ENCODE data around the gene PXMP4. TPM values are rescaled to one million over a fixed set of nuclear protein-coding genes. Genes with fewer than 3 reads are reported as not detected.
A peak's percentile ranks its signal among the peaks of the same experiment; 100 is the strongest.

PXMP4 gene
- total RNA-seq, 4 donors from 2014 or later, result 4.4 to 8.9 (median 6.8) TPM

DNA sequence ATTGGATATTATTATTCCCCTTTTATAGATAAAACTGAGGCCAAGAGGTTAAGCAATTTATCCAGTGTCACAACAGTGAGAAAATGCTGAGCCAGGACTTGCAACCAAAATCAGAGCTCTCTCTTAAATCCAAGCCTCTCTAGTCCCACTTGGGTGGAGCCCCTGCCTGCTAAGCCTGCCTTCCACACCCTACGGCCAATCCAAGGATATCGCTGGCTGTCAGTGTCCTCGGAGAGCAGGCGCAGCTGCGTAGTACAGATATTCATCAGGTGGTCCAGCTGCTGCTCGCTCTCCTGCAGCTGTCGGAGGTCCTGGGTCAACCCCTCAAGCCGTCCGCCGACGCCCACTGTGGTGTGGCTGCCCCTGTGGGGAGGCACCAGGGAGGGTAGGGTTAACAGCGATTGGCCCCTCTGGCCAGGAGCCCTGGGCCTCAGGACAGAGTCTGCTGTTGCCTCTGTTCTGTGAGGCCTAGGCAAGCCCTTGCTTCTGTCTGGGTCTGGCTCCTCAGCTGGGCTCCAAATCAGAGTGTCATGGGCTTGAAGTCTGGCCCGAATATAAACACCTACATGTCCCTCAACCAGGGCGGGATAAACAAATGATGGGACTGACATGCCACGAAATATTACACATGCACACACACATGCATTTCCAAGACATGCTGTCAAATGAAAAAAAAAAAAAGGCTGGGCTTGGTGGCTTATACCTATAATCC is 42.0 kb downstream of the PXMP4 start:
- WGBS, 2 donors (ENCODE audit: low coverage in 1 of 2), result 40% methylated on average over 1 of the region's 15 CpGs; no CpG with 5 or more reads in 1 of the 2 donors
- peaks cover 0 to 54% (median 30%) of the 10 kb centered on the region in 3 donors for H3K4me1 ChIP-seq
- H3K36me3 ChIP-seq, result no peaks in the 10 kb centered on the region
- TF ChIP-seq POLR2A (IDR thresholded peaks at IDR 0.05), result no peak
- no peak for TF ChIP-seq EP300 (IDR thresholded peaks at IDR 0.05)
- no peak for TF ChIP-seq CTCF (IDR thresholded peaks at IDR 0.05)
- TF ChIP-seq POLR2AphosphoS5 (IDR thresholded peaks at IDR 0.05), result no peak
- H3K27ac ChIP-seq, result peak overlapping the region in 3 of 4 donors; percentile 93 to 97 (median 95)
- H3K9me3 ChIP-seq, result no peaks in the 10 kb centered on the region
- H3K4me3 ChIP-seq, result no peak overlapping the region
- H3K27me3 ChIP-seq, result no peaks in the 10 kb centered on the region
- ATAC-seq, result peak; percentile 49

DNA sequence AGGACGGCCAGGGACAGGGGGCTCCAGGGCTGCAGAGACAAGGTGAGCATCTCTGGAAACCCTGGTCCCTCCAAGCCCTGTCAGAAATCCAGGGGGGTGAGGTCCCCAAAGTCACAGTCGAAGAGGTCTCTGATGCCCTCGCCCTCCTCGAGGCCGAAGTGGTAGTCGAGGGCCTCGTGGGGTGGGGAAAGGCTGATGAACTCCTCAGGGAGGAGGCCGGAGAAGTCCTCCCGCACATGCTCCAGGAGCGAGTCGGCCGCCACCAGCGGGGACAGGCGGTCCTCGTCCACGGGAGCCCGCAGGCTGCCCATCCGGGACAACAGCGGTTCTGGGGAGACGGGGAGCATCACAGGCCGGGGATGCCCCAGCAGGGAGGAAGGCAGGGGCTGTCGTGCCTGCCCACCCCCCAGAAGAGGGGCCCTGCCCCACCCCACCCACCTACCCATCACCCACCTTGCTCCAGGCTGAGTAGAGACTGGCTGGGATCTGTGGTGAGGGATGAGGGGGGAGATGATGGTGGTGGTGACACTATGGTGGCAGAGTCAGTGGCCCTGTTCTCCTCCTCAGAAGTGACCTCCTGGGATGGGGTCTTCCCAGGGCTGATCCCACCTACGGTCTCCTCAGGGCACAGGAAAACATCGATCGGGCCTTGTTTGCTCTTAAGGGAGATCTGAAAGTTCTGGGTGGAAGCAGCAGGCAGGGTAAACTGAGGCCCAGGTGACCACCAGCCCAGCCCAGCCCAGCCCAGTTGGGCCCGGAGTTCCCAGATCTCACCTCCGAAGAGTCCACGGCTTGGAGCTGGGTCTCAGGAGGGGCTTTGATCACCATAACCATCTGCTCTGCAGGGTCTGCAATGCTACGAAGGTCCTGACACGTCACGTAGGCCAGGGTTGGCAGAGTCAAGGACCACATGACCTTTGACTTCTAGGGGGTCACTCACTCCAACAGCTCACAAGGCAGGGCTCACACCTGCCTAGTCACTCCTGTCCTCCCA is 43.2 kb downstream of the PXMP4 start:
- no peak for ATAC-seq
- Histone ChIP-seq H3K4me1 (peaks cover 0 to 66% (median 42%) of the 10 kb centered on the region in 3 donors), H3K4me3 (no peak overlapping the region), H3K27me3 (no peaks in the 10 kb centered on the region), H3K27ac (peak overlapping the region in 3 of 4 donors; percentile 93 to 97 (median 95)), H3K9me3 (no peaks in the 10 kb centered on the region), H3K36me3 (no peaks in the 10 kb centered on the region)
- 87% methylated on average over 13 of the region's 31 CpGs; no CpG with 5 or more reads in 1 of the 2 donors for WGBS, 2 donors (ENCODE audit: low coverage in 1 of 2)
- no peak for TF ChIP-seq POLR2A (IDR thresholded peaks at IDR 0.05)
- TF ChIP-seq POLR2AphosphoS5 (IDR thresholded peaks at IDR 0.05), result no peak
- no peak for TF ChIP-seq CTCF (IDR thresholded peaks at IDR 0.05)

- peak overlapping the region in 1 of 2 donors; percentile 90 for H3K4me3 ChIP-seq
- WGBS, 2 donors (ENCODE audit: low coverage in 1 of 2), result 60% methylated on average over 1 of the region's 11 CpGs; no CpG with 5 or more reads in 1 of the 2 donors
- no peaks in the 10 kb centered on the region for H3K27me3 ChIP-seq
- no peak for ATAC-seq
- no peaks in the 10 kb centered on the region for H3K9me3 ChIP-seq
- peak overlapping the region; percentile 92 to 97 (median 94) for H3K27ac ChIP-seq
- TF ChIP-seq POLR2A (IDR thresholded peaks at IDR 0.05) (no peak), CTCF (IDR thresholded peaks at IDR 0.05) (no peak), POLR2AphosphoS5 (IDR thresholded peaks at IDR 0.05) (no peak), EP300 (IDR thresholded peaks at IDR 0.05) (no peak)
- H3K4me1 ChIP-seq, result peaks cover 0 to 74% (median 42%) of the 10 kb centered on the region in 3 donors
- peaks cover 0 to 7% of the 10 kb centered on the region in 2 donors for H3K36me3 ChIP-seq
Measured at GRCh38 chr20:33676121-33676520, 44.0 kb downstream of the PXMP4 start.

DNA sequence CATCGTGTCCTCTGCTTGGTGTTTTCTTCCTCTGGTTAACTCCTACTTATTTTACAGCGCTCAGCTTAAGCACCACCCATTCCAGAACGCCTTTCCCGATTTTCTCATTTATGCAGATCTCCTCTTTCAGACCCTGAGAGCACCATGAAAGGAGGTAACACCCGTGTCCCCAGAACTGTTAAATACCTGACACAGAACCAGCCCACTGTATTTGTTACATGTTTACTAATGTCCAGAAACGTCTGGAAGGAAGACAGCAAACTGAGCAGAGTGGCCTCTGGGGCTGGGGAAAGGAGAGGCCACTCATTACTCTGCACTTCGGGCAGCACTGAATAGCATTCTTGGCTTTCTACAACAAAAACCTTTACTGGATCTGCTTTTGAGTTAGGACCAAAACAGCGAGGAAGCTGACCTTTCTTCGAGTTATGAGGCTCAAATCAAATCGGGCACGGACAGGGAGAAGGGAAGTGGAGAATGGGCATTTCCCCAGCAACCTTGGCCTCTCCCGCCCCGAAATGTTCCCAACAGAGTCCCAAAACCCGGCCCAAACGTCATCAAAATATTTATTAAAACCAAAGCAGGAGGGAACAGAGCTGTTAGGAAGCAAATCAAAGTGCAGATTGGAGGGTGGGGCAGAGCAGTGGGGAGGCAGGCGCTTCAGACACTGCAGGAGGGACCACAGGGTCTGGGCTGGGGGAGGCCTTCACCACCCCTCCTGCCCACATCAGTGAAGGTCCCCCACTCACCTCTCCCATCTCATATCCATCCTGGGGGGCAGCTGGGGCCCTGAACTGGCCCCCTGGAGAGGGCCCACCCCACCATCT is 44.8 kb downstream of the PXMP4 start:
- TF ChIP-seq EP300 (IDR thresholded peaks at IDR 0.05) (no peak), POLR2AphosphoS5 (IDR thresholded peaks at IDR 0.05) (peak; percentile 80), POLR2A (IDR thresholded peaks at IDR 0.05) (peak in 1 of 2 donors; percentile 51)
- H3K4me1 ChIP-seq, result peaks cover 0 to 81% (median 42%) of the 10 kb centered on the region in 3 donors
- 15 to 16% methylated on average over 10 to 14 of the region's 16 CpGs for WGBS, 2 donors (ENCODE audit: low coverage in 1 of 2)
- H3K4me3 ChIP-seq, result peak overlapping the region; percentile 30 to 90
- H3K27me3 ChIP-seq, result no peaks in the 10 kb centered on the region
- H3K36me3 ChIP-seq, result peaks cover 0 to 14% of the 10 kb centered on the region in 2 donors
- no peaks in the 10 kb centered on the region for H3K9me3 ChIP-seq
- peak overlapping the region; percentile 92 to 97 (median 94) for H3K27ac ChIP-seq
- ATAC-seq, result peak; percentile 58

Data from gastroesophageal sphincter (tissue), 4 donors.